Spinal cord (tissue), 10 donors: ENCODE measurements around the gene RRP8. TPM values are rescaled to one million over a fixed set of nuclear protein-coding genes. Genes with fewer than 3 reads are reported as not detected.
A peak's percentile ranks its signal among the peaks of the same experiment; 100 is the strongest.

Experiments
- DNase-seq, 6 donors: peaks; one replicate each; pipeline versions ENCODE4 v3.0.0 to v3.0.0-alpha.2; 2013 to 2015; ENCODE audit warnings: low spot score in 6 of 6, low read depth in 4 of 6
- H3K27ac ChIP-seq: one replicate; pipeline ENCODE4 v1.5.1; 2013; ENCODE audit warnings: low read depth, low read length, control low read depth
- H3K27me3 ChIP-seq: one replicate; pipeline ENCODE4 v1.6.1; 2013; ENCODE audit warnings: low read length; ENCODE audit not compliant: control insufficient read depth, insufficient read depth
- H3K36me3 ChIP-seq: one replicate; pipeline ENCODE4 v1.6.1; 2013; ENCODE audit warnings: low read length; ENCODE audit not compliant: control insufficient read depth, insufficient read depth
- H3K4me1 ChIP-seq: one replicate; pipeline ENCODE4 v1.6.1; 2013; ENCODE audit warnings: low read length; ENCODE audit not compliant: control insufficient read depth, insufficient read depth
- H3K4me3 ChIP-seq: one replicate; pipeline ENCODE4 v1.5.1; 2013; ENCODE audit warnings: low read depth, low read length, control low read depth
- H3K9me3 ChIP-seq: one replicate; pipeline ENCODE4 v1.6.1; 2013; ENCODE audit warnings: low read length; ENCODE audit not compliant: control insufficient read depth, insufficient read depth
- WGBS: methylation state at CpG from one replicate; pipeline ENCODE4 v1.1.5; 2013; ENCODE audit warnings: missing lambda C conversion rate; ENCODE audit not compliant: insufficient coverage; 5-methylcytosine and 5-hydroxymethylcytosine counted together
- polyA plus RNA-seq, 2 donors: library from polyadenylated mRNA; unstranded; fragments of 120-200 nt; gene quantifications; one replicate each; pipeline ENCODE4 v1.2.1, GENCODE V29; 2013; ENCODE audit not compliant: insufficient read length in 2 of 2
- total RNA-seq, 2 donors: library from RNA; depleted of rRNA in 1 of 2; stranded (reverse); fragments of 120-200 nt in 1 of 2; fragments of >200 nt in 1 of 2; gene quantifications; one replicate each; pipeline versions ENCODE4 v1.2.3 to v1.2.4, GENCODE V29; 2013 to 2014
- donor health status: healthy.

Gene RRP8
- total and polyA plus RNA-seq, 4 donors: 11.6 to 24.5 (median 17.0) TPM

- Histone ChIP-seq H3K4me1 (peaks cover 26% of the 10 kb centered on the region), H3K27me3 (no peaks in the 10 kb centered on the region), H3K36me3 (peaks cover 67% of the 10 kb centered on the region), H3K9me3 (no peaks in the 10 kb centered on the region), H3K4me3 (no peak overlapping the region), H3K27ac (no peak overlapping the region)
- DNase-seq: no peak
- WGBS: 94% methylated on average over 15 of the region's 16 CpGs
These were observed 30.3 kb upstream of the RRP8 start for GRCh38 chr11:6633422-6634408.

- Histone ChIP-seq H3K9me3 (no peaks in the 10 kb centered on the region), H3K27me3 (no peaks in the 10 kb centered on the region), H3K4me3 (no peak overlapping the region), H3K36me3 (peaks cover 66% of the 10 kb centered on the region), H3K27ac (no peak overlapping the region), H3K4me1 (peaks cover 19% of the 10 kb centered on the region)
- 94% methylated on average over 27 of the region's 29 CpGs for WGBS
- DNase-seq: no peak
These were observed 29.0 kb upstream of the RRP8 start for GRCh38 chr11:6632116-6633073.

DNA sequence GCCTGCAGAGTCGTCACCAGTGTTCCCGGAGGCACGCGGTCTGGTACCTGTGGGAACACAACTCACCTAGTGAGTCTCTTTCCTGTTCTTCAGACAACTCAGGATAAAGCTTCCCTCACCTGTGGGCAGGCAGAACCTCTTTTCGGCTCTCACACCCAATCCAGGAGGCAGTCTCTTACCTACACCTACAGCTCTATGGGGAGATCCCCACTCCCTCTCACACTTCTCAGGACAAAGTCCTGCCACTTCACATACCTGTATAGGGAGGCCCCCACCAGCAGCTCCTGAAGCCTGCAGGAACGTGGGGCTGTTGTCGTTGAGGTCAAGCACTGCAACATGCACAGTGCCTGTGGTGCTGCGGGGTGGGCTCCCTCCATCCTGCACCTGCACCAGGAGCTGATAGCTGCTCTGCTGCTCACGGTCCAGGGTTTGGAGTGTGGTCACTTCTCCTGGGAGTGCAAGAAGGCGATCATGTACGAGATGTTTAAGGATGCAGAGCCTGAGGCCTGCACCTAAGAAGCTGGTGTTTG, 28.0 kb upstream of the RRP8 start:
- peaks cover 75% of the 10 kb centered on the region for H3K36me3 ChIP-seq
- H3K9me3 ChIP-seq: no peaks in the 10 kb centered on the region
- H3K4me1 ChIP-seq: peaks cover 20% of the 10 kb centered on the region
- 93% methylated on average over 11 of the region's 11 CpGs for WGBS
- no peak overlapping the region for H3K4me3 ChIP-seq
- no peak for DNase-seq
- no peaks in the 10 kb centered on the region for H3K27me3 ChIP-seq
- no peak overlapping the region for H3K27ac ChIP-seq

- Histone ChIP-seq H3K36me3 (peaks cover 80% of the 10 kb centered on the region), H3K4me3 (no peak overlapping the region), H3K4me1 (peaks cover 14% of the 10 kb centered on the region), H3K27me3 (no peaks in the 10 kb centered on the region), H3K27ac (no peak overlapping the region), H3K9me3 (no peaks in the 10 kb centered on the region)
- DNase-seq: no peak
- WGBS: 72% methylated on average over 28 of the region's 28 CpGs
These were observed 27.3 kb upstream of the RRP8 start for GRCh38 chr11:6630632-6631291.

DNA sequence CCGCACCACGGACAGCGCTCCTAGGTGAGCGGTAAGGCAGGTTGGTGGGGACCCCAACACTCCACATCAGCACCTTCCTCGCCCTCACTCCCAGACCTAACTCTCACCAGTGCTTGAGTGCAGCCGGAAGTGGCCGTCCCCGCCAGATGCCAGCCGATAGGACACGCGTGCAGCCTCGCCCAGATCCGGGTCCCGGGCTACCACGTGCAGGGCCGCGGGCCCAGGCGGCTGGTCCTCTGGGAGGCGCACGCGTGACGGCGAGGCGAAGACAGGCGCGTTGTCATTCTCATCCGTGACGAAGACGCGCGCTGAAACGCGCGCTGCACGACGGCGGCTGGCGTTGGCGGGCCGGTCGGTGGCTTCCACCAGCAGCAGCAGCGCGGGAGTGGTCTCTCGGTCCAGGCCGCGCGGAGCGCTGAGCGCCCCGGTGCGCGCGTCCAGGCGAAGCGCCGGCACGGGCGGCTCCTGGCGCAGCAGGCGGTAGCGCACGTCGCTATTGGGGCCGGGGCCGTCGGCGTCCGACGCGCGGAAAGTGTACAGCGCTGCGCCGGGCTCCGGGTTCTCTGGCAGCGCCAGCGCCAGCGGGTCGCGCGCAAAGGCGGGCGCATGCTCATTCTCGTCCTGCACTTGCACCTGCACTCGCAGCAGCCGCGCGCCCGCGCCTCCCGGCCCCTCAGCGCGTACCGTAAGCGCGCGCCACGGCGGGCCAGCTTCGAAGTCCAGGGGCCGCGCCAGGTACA, 26.6 kb upstream of the RRP8 start:
- Histone ChIP-seq H3K27me3 (no peaks in the 10 kb centered on the region), H3K4me1 (peaks cover 8% of the 10 kb centered on the region), H3K9me3 (no peaks in the 10 kb centered on the region), H3K27ac (no peak overlapping the region), H3K36me3 (peaks cover 87% of the 10 kb centered on the region), H3K4me3 (no peak overlapping the region)
- DNase-seq: peak in 1 of 6 donors; percentile 33
- WGBS: 63% methylated on average over 100 of the region's 102 CpGs

DNA sequence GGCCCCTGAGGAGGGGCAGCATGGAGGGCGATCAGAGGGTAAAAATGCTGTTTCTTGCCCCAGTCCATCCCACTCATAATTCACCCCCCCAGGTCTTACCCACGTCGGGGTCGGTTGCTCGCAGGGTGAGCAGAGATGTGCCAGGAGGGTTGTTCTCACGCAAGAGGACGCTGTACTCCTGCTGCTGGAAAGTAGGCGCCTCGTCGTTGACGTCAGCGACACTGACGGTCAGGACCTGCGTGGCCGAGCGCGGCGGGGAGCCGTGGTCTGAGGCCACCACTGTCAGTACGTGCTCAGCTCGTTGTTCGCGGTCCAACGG, 26.1 kb upstream of the RRP8 start:
- Histone ChIP-seq H3K36me3 (peaks cover 92% of the 10 kb centered on the region), H3K27ac (no peak overlapping the region), H3K27me3 (no peaks in the 10 kb centered on the region), H3K4me1 (peaks cover 8% of the 10 kb centered on the region), H3K9me3 (no peaks in the 10 kb centered on the region), H3K4me3 (no peak overlapping the region)
- 87% methylated on average over 18 of the region's 24 CpGs for WGBS
- no peak for DNase-seq

GRCh38 chr11:6628526-6628925, 25.1 kb upstream of the RRP8 start:
- Histone ChIP-seq H3K27me3 (no peaks in the 10 kb centered on the region), H3K9me3 (no peaks in the 10 kb centered on the region), H3K4me3 (no peak overlapping the region), H3K4me1 (peaks cover 5% of the 10 kb centered on the region), H3K36me3 (peaks cover 93% of the 10 kb centered on the region), H3K27ac (no peak overlapping the region)
- 94% methylated on average over 4 of the region's 4 CpGs for WGBS
- no peak for DNase-seq

DNA sequence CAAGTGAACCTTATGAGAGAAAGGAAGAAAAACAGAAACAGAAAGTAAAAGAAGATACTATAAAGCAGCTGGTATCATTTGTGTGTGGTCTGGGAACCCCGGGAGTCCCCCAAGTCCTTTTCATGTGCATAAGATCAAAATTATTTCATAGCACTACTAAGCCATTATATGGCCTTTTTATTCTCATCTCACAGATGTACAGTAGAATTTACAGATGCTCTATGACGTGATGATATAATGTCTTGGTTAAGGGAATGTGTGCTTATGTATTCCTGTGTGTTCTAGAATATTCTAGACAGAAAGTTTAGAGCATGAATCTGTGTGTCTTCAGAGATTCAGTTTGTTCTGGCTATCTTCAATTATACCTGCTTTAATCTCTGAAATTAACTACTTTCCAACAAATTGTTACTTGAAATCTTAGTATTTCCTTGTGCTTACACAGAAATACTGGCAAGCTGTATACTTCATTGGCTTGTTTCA, 24.4 kb upstream of the RRP8 start:
- WGBS: no CpG with 5 or more reads among the region's 2 CpGs
- H3K4me3 ChIP-seq: no peak overlapping the region
- H3K36me3 ChIP-seq: peaks cover 93% of the 10 kb centered on the region

More for the DNA sequence above, 24.4 kb upstream of the RRP8 start:
- no peak overlapping the region for H3K27ac ChIP-seq
- H3K9me3 ChIP-seq: no peaks in the 10 kb centered on the region
- DNase-seq: no peak
- peaks cover 5% of the 10 kb centered on the region for H3K4me1 ChIP-seq
- no peaks in the 10 kb centered on the region for H3K27me3 ChIP-seq
